ENCODE data around the gene PMAIP1.

Gene PMAIP1

GRCh38 chr18:59876310-59876626 lies 23.5 kb upstream of the PMAIP1 start:
- no peak for DNase-seq (ENCODE audit: low read depth in 1 of 2, low spot score in 1 of 2)
- TF ChIP-seq POLR2AphosphoS5 (IDR thresholded peaks at IDR 0.05; ENCODE audit: low read depth) (no peak), REST (IDR thresholded peaks at IDR 0.05; ENCODE audit: insufficient replicate concordance, low read depth) (no peak), GABPA (IDR thresholded peaks at IDR 0.05; ENCODE audit: low read depth) (no peak), SPI1 (IDR thresholded peaks at IDR 0.05; ENCODE audit: borderline replicate concordance, low read depth) (no peak)
- TF ChIP-seq, protein P1, sequence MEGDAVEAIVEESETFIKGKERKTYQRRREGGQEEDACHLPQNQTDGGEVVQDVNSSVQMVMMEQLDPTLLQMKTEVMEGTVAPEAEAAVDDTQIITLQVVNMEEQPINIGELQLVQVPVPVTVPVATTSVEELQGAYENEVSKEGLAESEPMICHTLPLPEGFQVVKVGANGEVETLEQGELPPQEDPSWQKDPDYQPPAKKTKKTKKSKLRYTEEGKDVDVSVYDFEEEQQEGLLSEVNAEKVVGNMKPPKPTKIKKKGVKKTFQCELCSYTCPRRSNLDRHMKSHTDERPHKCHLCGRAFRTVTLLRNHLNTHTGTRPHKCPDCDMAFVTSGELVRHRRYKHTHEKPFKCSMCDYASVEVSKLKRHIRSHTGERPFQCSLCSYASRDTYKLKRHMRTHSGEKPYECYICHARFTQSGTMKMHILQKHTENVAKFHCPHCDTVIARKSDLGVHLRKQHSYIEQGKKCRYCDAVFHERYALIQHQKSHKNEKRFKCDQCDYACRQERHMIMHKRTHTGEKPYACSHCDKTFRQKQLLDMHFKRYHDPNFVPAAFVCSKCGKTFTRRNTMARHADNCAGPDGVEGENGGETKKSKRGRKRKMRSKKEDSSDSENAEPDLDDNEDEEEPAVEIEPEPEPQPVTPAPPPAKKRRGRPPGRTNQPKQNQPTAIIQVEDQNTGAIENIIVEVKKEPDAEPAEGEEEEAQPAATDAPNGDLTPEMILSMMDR (IDR thresholded peaks at IDR 0.05; ENCODE audit: insufficient read depth, low read length), result no peak
- Histone ChIP-seq H3K27me3 (ENCODE audit: insufficient read depth, poor library complexity, severe bottlenecking) (no peaks in the 10 kb centered on the region), H3K4me3 (replicated peaks; ENCODE audit: insufficient read depth, low read length) (no peak overlapping the region), H3K27ac (replicated peaks) (peak overlapping the region; percentile 20; the same call in 1 of the 2 replicates)

- TF ChIP-seq, protein P1 (IDR thresholded peaks at IDR 0.05; ENCODE audit: insufficient read depth, low read length), result no peak
- TF ChIP-seq POLR2AphosphoS5 (IDR thresholded peaks at IDR 0.05; ENCODE audit: low read depth), result peak; percentile 69; the same call in 1 of the 2 replicates
- TF ChIP-seq REST (IDR thresholded peaks at IDR 0.05; ENCODE audit: insufficient replicate concordance, low read depth), result no peak
- peak; percentile 100 for TF ChIP-seq SPI1 (IDR thresholded peaks at IDR 0.05; ENCODE audit: borderline replicate concordance, low read depth)
- peak; percentile 63 to 79 for DNase-seq (ENCODE audit: low read depth in 1 of 2, low spot score in 1 of 2)
- Histone ChIP-seq H3K4me3 (replicated peaks; ENCODE audit: insufficient read depth, low read length) (no peak overlapping the region), H3K27me3 (ENCODE audit: insufficient read depth, poor library complexity, severe bottlenecking) (no peaks in the 10 kb centered on the region), H3K27ac (replicated peaks) (peak overlapping the region; percentile 49)
Measured at GRCh38 chr18:59877361-59877760, 22.4 kb upstream of the PMAIP1 start.

- Histone ChIP-seq H3K4me3 (replicated peaks; ENCODE audit: insufficient read depth, low read length) (no peak overlapping the region), H3K27ac (replicated peaks) (no peak overlapping the region), H3K27me3 (ENCODE audit: insufficient read depth, poor library complexity, severe bottlenecking) (no peaks in the 10 kb centered on the region)
- TF ChIP-seq, protein P1 (IDR thresholded peaks at IDR 0.05; ENCODE audit: insufficient read depth, low read length), result no peak
- no peak for TF ChIP-seq SPI1 (IDR thresholded peaks at IDR 0.05; ENCODE audit: borderline replicate concordance, low read depth)
- no peak for TF ChIP-seq GABPA (IDR thresholded peaks at IDR 0.05; ENCODE audit: low read depth)
- no peak for TF ChIP-seq REST (IDR thresholded peaks at IDR 0.05; ENCODE audit: insufficient replicate concordance, low read depth)
- no peak for TF ChIP-seq POLR2AphosphoS5 (IDR thresholded peaks at IDR 0.05; ENCODE audit: low read depth)
- DNase-seq (ENCODE audit: low read depth in 1 of 2, low spot score in 1 of 2), result no peak
Measured at GRCh38 chr18:59878644-59879043, 21.2 kb upstream of the PMAIP1 start.
